Activated CD4-positive, alpha-beta T cell treated with anti-CD3 and anti-CD28 coated beads for 4 hours (primary cell): ENCODE results near the gene C11orf65.
"Not testable (repeated sequence)": the region's sequence is repeated elsewhere in the genome, so short reads cannot be mapped to it uniquely, and the experiment has no call there.

Experiments
- DNase-seq, 2 donors: peaks; one replicate each; pipeline ENCODE4 v3.0.0-alpha.2; 2020

The C11orf65 gene

GRCh38 chr11:108468478-108468864, 1.1 kb upstream of the C11orf65 start:
- DNase-seq = no peak

DNA sequence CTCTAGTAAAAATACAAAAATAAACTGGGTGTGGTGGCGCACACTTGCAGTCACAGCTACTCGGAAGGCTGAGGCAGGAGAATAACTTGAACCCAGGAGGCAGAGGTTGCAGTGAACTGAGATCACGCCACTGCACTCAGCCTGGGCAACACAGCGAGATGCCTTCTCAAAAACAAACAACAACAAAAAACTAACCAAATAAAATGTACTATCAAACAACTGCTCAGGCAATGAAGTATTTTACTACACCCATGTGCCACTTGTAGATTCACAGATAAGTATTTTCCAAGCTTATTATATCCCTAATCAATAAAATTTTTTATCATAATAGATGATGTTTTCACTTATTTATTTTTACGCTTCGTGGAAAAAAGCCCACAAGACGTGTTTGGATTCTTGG, 924 bp downstream of the C11orf65 start:
- DNase-seq = no peak

GRCh38 chr11:108453207-108453835, 14.0 kb downstream of the C11orf65 start:
- no peak for DNase-seq

- DNase-seq = not testable (repeated sequence)
Observed at GRCh38 chr11:108441445-108441844, 25.9 kb downstream of the C11orf65 start.

DNA sequence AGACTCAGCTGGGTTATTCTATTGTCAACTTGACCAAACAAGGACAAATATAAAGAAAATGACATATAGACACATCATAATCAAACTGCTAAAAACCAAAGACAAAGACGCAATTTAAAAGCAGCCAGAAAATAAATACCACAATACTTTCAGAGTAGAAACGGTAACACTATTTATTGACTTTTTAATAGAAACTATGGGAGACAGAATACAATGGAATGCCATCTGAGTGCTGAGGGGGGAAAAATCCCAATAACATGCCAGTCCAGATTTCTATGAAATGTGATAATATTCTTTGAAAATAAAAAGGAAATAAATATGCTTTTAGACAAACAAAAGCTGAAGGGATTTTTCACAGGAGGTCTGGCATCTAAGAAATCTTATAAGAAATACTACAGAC, 30.7 kb downstream of the C11orf65 start:
- DNase-seq = no peak

DNA sequence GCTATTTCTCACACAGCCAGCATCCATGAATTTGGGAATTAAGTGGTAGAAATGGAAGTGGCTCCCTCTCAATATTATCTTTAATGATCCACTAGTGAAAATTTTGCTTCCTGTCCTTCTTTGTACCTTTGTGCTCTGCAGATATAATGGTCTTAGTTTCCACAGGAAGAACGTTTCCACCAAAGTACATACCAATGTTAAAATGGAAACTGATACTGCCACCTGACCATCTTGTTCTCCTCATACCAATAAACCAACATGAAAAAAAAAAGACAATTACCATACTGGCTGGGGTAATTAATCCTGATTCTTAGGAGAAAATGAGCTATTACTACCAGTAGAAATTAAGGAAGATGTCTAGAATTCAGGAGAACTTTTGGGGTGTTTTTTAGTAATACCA, 32.3 kb downstream of the C11orf65 start:
- DNase-seq = no peak

DNA sequence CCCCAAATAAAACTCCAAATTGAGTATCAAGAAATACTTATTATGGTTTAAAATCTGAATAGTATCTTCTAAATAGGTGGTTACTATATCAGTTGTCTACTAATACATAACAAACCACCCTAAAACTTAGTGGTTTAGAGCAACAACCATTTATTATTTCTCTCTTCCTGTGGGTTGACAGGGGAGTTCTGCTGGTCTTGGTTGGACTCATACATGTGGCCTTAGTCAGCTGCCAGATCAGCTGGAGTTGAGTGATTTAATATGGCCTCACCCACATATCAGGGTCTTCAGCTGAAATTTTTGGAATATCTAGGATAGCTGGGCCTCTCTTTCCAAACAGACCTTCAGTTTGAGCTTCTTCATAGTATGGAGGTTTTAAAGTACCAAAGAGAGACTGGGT, 34.5 kb downstream of the C11orf65 start:
- no peak for DNase-seq

DNA sequence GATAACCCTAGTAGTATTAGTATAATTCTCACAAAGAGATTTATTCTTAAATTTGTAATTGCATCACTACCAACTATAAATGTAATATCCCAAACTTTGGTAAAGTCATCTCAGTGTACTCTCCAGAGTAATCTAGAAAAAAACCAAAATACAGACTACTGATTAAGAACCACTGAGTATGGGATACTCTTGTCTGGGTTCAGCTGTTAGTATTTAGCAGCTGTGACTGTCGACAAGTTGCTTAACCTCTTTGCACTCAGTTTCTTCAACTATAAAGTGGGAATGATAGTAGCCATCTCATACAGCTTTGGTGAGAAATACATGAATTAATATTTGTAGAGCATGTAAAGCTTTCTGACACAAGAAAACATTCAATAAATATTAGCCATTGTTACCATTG, 35.3 kb downstream of the C11orf65 start:
- DNase-seq = no peak

GRCh38 chr11:108431370-108431769, 36.0 kb downstream of the C11orf65 start:
- no peak for DNase-seq

DNA sequence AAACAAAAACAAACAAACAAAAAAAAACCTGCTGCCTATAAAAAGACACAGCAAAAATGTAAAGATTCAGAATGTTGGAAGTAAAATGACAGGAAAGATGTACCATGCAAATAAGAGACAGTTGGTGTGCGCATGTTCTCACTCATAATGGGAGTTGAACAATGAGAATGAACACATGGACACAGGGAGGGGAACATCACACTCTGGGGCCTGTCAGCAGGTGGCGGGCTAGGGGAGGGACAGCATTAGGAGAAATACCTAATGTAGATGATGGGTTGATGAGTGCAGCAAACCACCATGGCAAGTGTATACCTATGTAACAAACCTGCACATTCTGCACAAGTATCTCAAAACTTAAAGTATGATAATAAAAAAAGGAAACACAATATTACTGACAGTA, 49.8 kb downstream of the C11orf65 start:
- DNase-seq = peak; percentile 19 to 34

DNA sequence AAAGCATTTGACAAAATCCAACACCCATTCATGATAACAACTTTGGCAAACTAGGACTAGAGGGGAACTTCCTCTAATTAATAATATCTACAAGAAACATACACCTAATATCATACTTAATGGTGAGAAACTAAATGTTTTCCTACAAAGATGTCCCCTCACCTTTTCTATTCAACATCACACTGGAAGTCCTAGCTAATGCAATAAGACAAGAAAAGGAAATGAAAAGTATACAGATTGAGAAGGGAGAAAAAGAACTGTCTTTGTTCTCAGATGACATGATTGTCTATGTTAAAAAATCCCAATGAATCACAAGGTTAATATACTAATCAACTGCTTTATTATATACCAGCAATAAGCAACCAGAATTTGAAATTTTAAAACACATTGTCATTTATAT, 52.4 kb downstream of the C11orf65 start:
- DNase-seq = no peak

DNA sequence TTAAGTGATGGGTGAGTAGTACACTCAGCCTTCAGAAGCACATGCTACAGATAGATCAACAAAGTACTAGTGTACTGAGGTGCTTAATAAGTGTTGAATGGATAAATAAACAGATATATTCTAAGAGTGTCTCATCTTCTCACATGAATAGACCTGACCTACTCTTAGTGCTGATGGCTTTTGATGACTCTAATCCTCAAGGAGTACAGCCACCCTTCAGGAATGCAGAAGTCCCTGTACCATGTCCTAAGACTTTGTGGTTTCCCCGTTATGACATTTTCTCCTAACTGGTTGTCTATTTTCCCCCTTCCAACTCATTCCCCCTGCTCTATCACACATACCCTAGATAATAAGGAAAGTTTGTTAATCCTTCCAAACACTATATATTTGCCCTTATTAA, 61.6 kb downstream of the C11orf65 start:
- DNase-seq = no peak

DNA sequence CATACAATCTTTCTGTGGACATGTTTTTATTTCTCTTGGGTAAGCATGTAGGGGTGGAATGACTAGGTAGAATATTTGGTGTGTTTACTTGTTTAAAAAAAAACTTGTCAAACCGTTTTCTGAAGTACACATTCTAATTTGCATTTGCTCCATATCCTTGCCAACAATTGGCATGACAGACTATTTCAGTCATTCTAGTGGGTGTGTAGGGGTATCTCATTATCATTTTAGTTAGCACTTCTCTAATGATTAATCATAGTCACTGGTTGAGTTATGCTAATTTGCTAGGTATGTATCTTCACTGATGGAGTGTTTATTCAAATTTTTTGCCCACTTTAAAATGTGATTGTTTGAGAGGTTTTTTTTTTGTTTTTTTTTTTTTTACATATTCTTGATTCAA, 64.3 kb downstream of the C11orf65 start:
- DNase-seq = no peak

DNA sequence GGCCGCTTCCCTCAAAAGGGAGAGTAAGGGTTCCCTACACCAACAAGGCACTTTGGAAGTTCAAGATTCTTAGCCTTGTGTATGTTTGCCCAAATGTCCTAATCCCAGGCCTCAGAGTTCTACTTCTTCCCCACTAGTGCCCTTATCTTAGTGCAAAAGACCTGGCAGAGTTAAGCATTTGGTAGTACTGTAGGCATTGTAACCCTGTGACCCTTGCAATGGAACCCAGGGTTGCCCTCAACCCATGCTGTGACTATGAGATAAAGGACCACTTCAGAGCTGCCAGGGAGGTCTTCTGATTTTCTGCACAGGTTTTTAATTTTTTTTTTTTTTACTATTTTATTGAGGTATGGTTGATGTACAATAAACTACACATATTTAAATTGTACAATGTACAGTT, 65.1 kb downstream of the C11orf65 start:
- no peak for DNase-seq

GRCh38 chr11:108398439-108398838, 68.9 kb downstream of the C11orf65 start:
- no peak for DNase-seq

- DNase-seq = not testable (repeated sequence)
Observed at GRCh38 chr11:108396672-108397071, 70.7 kb downstream of the C11orf65 start.

GRCh38 chr11:108394744-108395284, 72.5 kb downstream of the C11orf65 start:
- DNase-seq = no peak

- no peak for DNase-seq
Observed at GRCh38 chr11:108393046-108393445, 74.3 kb downstream of the C11orf65 start.

DNA sequence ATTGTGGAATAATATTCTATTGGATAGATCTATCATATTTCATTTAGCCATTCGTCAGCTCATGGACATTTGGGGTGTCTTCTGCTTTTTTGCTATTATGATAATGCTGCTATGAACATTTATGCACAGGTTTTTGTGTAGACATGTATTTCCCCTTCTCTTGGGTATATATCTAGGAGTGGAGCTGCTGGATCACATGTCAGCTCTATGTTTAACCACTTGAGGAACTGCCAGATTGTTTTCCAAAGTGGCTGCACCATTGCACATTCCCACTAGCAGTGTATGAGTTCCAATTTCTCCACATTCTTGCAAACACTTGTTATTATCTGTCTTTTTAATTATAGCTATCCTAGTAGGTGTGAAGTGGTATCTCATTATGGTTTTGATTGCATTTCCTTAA, 75.0 kb downstream of the C11orf65 start:
- no peak for DNase-seq

- DNase-seq = no peak
Observed at GRCh38 chr11:108388576-108388975, 78.8 kb downstream of the C11orf65 start.

DNA sequence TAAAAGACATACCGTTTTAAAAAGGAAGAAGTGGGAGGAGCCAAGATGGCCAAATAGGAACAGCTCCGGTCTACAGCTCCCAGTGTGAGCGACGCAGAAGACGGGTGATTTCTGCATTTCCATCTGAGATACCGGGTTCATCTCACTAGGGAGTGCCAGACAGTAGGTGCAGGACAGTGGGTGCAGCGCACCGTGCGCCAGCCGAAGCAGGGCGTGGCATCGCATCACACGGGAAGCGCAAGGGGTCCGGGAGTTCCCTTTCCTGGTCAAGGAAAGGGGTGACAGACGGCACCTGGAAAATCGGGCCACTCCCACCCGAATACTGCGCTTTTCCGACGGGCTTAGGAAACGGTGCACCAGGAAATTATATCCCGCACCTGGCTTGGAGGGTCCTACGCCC, 93.8 kb downstream of the C11orf65 start:
- not testable (repeated sequence) for DNase-seq

DNA sequence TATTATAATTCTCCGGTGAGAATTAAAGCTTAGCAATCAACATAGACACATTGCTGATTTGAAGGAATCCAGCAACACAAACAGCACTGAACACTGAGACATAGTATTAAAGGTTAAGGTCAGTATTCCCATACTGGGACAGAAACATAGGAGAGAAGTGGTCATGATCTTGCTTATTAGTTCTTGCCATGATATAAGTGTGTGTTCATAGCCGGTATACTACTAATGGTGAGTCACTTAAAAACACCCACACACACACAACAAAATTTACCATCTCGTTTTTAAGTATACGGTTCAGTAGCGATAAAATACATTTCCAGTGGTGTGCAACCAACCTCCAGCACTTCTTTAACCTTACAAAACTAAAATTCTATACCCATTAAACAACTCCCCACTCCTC, 96.3 kb downstream of the C11orf65 start:
- DNase-seq = no peak

DNA sequence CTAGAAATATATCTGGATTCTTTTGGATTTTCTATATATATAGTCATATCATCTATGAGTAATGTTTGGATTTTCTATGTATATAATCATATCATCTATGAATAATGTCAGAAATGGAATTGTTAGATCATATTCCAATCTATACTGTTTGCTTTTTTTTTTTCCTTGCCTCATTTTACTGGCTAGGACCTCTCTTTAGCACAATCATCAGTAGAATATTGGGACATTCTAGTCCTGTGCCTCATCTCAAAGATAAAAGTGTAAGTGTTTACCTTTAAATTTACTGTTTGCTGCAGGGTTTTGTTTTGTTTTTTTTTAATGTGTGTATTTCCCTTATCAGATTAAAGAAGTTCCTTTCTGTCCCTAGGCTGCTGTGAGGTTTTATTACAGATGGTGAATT, 97.0 kb downstream of the C11orf65 start:
- no peak for DNase-seq

DNA sequence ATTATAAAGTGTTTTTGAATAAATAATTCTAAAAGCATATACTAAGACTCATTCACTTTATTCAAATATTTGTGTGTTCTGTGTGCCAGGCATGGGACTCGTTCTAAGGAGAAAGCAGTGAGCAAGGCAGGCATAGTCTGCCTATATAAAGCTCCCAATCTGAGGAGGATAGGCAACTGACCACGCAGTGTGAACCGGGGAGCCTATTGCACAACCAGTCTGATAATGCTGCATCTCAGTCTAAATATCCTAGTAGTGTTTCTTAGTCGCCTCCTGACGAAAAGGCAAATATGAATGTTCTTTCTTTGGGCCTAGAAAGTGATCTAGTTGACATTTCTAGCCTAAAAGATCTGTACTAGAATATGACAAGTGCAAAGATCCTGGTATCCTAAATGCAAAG, 98.3 kb downstream of the C11orf65 start:
- no peak for DNase-seq

GRCh38 chr11:108368134-108368533, 99.2 kb downstream of the C11orf65 start:
- DNase-seq = no peak
